GM23338 (cell line): ENCODE data around the gene CYP2D6.

ENCODE experiments used
- CREB1 ChIP-seq: fragments of 250-450 bp; sonication (Bioruptor Pico); IDR thresholded peaks from 2 replicates; pipeline ENCODE4 v1.5.0; 2020; ENCODE audit warnings: low read depth, mild to moderate bottlenecking, moderate library complexity
- EZH2 ChIP-seq: fragments of 200-600 bp; sonication (generic); IDR thresholded peaks from one replicate; pipeline ENCODE4 v1.8.0; 2017; ENCODE audit warnings: antibody characterized with exemption, mild to moderate bottlenecking, low read depth; ENCODE audit not compliant: unreplicated experiment
- EZH2phosphoT487 ChIP-seq: fragments of 200-600 bp; sonication (generic); IDR thresholded peaks from one replicate; pipeline ENCODE4 v1.8.1; 2018; ENCODE audit warnings: antibody characterized with exemption; ENCODE audit not compliant: unreplicated experiment
- JUNB ChIP-seq: IDR thresholded peaks from one replicate; pipeline ENCODE4 v1.6.1; 2016; ENCODE audit warnings: antibody characterized with exemption; ENCODE audit not compliant: unreplicated experiment
- POLR2AphosphoS5 ChIP-seq: IDR thresholded peaks from 2 replicates; pipeline ENCODE4 v1.6.1; 2016; ENCODE audit warnings: antibody characterized with exemption, low read depth
- ZNF114 ChIP-seq: fragments of 250-450 bp; sonication (Bioruptor Pico); IDR thresholded peaks from 2 replicates; pipeline ENCODE4 v1.5.0; 2020; ENCODE audit warnings: mild to moderate bottlenecking, moderate library complexity
- ZNF331 ChIP-seq: fragments of 250-450 bp; sonication (Bioruptor Pico); IDR thresholded peaks from 2 replicates; pipeline ENCODE4 v1.5.0; 2020; ENCODE audit warnings: low read depth, mild to moderate bottlenecking, moderate library complexity
- TF ChIP-seq, protein P1 (sequence below), 2 experiments: fragments of 200-600 bp in 1 of 2; sonication (generic) in 1 of 2; conservative IDR thresholded peaks; 2 replicates each; pipeline versions ENCODE4 v1.5.1 to v1.6.1; 2016 to 2017; ENCODE audit warnings: antibody characterized with exemption in 2 of 2, low read depth in 2 of 2, mild to moderate bottlenecking in 2 of 2, moderate library complexity in 1 of 2
- TF ChIP-seq, protein P2 (sequence below): fragments of 250-450 bp; sonication (Bioruptor Pico); IDR thresholded peaks from 2 replicates; pipeline ENCODE4 v1.5.0; 2020; ENCODE audit warnings: mild to moderate bottlenecking, moderate library complexity
- TF ChIP-seq, protein P3 (sequence below): IDR thresholded peaks from one replicate; pipeline ENCODE4 v1.6.1; 2018; ENCODE audit warnings: antibody characterized with exemption; ENCODE audit not compliant: unreplicated experiment
- TF ChIP-seq, protein P4 (sequence below): IDR thresholded peaks from 2 replicates; pipeline ENCODE4 v1.6.1; 2016; ENCODE audit warnings: antibody characterized with exemption

- TF ChIP-seq, protein P1, sequence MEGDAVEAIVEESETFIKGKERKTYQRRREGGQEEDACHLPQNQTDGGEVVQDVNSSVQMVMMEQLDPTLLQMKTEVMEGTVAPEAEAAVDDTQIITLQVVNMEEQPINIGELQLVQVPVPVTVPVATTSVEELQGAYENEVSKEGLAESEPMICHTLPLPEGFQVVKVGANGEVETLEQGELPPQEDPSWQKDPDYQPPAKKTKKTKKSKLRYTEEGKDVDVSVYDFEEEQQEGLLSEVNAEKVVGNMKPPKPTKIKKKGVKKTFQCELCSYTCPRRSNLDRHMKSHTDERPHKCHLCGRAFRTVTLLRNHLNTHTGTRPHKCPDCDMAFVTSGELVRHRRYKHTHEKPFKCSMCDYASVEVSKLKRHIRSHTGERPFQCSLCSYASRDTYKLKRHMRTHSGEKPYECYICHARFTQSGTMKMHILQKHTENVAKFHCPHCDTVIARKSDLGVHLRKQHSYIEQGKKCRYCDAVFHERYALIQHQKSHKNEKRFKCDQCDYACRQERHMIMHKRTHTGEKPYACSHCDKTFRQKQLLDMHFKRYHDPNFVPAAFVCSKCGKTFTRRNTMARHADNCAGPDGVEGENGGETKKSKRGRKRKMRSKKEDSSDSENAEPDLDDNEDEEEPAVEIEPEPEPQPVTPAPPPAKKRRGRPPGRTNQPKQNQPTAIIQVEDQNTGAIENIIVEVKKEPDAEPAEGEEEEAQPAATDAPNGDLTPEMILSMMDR (conservative IDR thresholded peaks at IDR 0.05; ENCODE audit: low read depth in 2 of 2), result no peak
- TF ChIP-seq, protein P2, sequence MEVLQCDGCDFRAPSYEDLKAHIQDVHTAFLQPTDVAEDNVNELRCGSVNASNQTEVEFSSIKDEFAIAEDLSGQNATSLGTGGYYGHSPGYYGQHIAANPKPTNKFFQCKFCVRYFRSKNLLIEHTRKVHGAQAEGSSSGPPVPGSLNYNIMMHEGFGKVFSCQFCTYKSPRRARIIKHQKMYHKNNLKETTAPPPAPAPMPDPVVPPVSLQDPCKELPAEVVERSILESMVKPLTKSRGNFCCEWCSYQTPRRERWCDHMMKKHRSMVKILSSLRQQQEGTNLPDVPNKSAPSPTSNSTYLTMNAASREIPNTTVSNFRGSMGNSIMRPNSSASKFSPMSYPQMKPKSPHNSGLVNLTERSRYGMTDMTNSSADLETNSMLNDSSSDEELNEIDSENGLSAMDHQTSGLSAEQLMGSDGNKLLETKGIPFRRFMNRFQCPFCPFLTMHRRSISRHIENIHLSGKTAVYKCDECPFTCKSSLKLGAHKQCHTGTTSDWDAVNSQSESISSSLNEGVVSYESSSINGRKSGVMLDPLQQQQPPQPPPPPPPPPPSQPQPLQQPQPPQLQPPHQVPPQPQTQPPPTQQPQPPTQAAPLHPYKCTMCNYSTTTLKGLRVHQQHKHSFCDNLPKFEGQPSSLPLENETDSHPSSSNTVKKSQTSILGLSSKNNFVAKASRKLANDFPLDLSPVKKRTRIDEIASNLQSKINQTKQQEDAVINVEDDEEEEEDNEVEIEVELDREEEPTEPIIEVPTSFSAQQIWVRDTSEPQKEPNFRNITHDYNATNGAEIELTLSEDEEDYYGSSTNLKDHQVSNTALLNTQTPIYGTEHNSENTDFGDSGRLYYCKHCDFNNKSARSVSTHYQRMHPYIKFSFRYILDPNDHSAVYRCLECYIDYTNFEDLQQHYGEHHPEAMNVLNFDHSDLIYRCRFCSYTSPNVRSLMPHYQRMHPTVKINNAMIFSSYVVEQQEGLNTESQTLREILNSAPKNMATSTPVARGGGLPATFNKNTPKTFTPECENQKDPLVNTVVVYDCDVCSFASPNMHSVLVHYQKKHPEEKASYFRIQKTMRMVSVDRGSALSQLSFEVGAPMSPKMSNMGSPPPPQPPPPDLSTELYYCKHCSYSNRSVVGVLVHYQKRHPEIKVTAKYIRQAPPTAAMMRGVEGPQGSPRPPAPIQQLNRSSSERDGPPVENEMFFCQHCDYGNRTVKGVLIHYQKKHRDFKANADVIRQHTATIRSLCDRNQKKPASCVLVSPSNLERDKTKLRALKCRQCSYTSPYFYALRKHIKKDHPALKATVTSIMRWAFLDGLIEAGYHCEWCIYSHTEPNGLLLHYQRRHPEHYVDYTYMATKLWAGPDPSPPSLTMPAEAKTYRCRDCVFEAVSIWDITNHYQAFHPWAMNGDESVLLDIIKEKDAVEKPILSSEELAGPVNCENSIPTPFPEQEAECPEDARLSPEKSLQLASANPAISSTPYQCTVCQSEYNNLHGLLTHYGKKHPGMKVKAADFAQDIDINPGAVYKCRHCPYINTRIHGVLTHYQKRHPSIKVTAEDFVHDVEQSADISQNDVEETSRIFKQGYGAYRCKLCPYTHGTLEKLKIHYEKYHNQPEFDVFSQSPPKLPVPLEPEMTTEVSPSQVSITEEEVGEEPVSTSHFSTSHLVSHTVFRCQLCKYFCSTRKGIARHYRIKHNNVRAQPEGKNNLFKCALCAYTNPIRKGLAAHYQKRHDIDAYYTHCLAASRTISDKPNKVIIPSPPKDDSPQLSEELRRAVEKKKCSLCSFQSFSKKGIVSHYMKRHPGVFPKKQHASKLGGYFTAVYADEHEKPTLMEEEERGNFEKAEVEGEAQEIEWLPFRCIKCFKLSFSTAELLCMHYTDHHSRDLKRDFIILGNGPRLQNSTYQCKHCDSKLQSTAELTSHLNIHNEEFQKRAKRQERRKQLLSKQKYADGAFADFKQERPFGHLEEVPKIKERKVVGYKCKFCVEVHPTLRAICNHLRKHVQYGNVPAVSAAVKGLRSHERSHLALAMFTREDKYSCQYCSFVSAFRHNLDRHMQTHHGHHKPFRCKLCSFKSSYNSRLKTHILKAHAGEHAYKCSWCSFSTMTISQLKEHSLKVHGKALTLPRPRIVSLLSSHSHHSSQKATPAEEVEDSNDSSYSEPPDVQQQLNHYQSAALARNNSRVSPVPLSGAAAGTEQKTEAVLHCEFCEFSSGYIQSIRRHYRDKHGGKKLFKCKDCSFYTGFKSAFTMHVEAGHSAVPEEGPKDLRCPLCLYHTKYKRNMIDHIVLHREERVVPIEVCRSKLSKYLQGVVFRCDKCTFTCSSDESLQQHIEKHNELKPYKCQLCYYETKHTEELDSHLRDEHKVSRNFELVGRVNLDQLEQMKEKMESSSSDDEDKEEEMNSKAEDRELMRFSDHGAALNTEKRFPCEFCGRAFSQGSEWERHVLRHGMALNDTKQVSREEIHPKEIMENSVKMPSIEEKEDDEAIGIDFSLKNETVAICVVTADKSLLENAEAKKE (CRISPR knock-in tag), result no peak
- TF ChIP-seq EZH2phosphoT487 (no peak), JUNB (no peak), ZNF114 (CRISPR knock-in tag) (no peak), ZNF331 (CRISPR knock-in tag) (no peak), EZH2 (no peak), POLR2AphosphoS5 (no peak), CREB1 (CRISPR knock-in tag) (no peak)
- TF ChIP-seq, protein P3, sequence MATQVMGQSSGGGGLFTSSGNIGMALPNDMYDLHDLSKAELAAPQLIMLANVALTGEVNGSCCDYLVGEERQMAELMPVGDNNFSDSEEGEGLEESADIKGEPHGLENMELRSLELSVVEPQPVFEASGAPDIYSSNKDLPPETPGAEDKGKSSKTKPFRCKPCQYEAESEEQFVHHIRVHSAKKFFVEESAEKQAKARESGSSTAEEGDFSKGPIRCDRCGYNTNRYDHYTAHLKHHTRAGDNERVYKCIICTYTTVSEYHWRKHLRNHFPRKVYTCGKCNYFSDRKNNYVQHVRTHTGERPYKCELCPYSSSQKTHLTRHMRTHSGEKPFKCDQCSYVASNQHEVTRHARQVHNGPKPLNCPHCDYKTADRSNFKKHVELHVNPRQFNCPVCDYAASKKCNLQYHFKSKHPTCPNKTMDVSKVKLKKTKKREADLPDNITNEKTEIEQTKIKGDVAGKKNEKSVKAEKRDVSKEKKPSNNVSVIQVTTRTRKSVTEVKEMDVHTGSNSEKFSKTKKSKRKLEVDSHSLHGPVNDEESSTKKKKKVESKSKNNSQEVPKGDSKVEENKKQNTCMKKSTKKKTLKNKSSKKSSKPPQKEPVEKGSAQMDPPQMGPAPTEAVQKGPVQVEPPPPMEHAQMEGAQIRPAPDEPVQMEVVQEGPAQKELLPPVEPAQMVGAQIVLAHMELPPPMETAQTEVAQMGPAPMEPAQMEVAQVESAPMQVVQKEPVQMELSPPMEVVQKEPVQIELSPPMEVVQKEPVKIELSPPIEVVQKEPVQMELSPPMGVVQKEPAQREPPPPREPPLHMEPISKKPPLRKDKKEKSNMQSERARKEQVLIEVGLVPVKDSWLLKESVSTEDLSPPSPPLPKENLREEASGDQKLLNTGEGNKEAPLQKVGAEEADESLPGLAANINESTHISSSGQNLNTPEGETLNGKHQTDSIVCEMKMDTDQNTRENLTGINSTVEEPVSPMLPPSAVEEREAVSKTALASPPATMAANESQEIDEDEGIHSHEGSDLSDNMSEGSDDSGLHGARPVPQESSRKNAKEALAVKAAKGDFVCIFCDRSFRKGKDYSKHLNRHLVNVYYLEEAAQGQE, result no peak
- TF ChIP-seq, protein P4, sequence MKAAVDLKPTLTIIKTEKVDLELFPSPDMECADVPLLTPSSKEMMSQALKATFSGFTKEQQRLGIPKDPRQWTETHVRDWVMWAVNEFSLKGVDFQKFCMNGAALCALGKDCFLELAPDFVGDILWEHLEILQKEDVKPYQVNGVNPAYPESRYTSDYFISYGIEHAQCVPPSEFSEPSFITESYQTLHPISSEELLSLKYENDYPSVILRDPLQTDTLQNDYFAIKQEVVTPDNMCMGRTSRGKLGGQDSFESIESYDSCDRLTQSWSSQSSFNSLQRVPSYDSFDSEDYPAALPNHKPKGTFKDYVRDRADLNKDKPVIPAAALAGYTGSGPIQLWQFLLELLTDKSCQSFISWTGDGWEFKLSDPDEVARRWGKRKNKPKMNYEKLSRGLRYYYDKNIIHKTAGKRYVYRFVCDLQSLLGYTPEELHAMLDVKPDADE, result no peak
Measured at GRCh38 chr22:42138122-42138770, 7.6 kb upstream of the CYP2D6 start.
